Coronary artery (tissue), 2 donors: Measurements from ENCODE around the gene GPR143.
A peak's percentile ranks its signal among the peaks of the same experiment; 100 is the strongest.

Experiments used
- DNase-seq: peaks from one replicate; pipeline ENCODE4 v3.0.0-alpha.2; 2017; ENCODE audit warnings: low spot score
- H3K27ac ChIP-seq, 2 donors: fragments of 200-600 bp; sonication (generic); one replicate each; pipeline ENCODE4 v1.5.1; 2016 to 2019
- H3K4me3 ChIP-seq: fragments of 200-600 bp; sonication (generic); 2 replicates; pipeline ENCODE4 v1.5.1; 2016; ENCODE audit warnings: mild to moderate bottlenecking, moderate library complexity
- TF ChIP-seq, protein P1 (sequence below): fragments of 200-600 bp; sonication (generic); IDR thresholded peaks from one replicate; pipeline ENCODE4 v1.5.1; 2019; ENCODE audit warnings: antibody characterized with exemption

Gene GPR143

GRCh38 chrX:9729171-9729885 is 36.3 kb downstream of the GPR143 start:
- Histone ChIP-seq H3K4me3 (no peak overlapping the region), H3K27ac (no peak overlapping the region)
- TF ChIP-seq, protein P1, sequence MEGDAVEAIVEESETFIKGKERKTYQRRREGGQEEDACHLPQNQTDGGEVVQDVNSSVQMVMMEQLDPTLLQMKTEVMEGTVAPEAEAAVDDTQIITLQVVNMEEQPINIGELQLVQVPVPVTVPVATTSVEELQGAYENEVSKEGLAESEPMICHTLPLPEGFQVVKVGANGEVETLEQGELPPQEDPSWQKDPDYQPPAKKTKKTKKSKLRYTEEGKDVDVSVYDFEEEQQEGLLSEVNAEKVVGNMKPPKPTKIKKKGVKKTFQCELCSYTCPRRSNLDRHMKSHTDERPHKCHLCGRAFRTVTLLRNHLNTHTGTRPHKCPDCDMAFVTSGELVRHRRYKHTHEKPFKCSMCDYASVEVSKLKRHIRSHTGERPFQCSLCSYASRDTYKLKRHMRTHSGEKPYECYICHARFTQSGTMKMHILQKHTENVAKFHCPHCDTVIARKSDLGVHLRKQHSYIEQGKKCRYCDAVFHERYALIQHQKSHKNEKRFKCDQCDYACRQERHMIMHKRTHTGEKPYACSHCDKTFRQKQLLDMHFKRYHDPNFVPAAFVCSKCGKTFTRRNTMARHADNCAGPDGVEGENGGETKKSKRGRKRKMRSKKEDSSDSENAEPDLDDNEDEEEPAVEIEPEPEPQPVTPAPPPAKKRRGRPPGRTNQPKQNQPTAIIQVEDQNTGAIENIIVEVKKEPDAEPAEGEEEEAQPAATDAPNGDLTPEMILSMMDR, result no peak
- DNase-seq, result no peak

- Histone ChIP-seq H3K27ac (no peak overlapping the region), H3K4me3 (no peak overlapping the region)
- TF ChIP-seq, protein P1, result no peak
- no peak for DNase-seq
Measured at GRCh38 chrX:9728261-9728660, 37.4 kb downstream of the GPR143 start.

- TF ChIP-seq, protein P1, result no peak
- no peak overlapping the region for H3K27ac ChIP-seq
Measured at GRCh38 chrX:9724711-9725110, 40.9 kb downstream of the GPR143 start.

GRCh38 chrX:9717376-9717775 is 48.3 kb downstream of the GPR143 start:
- DNase-seq, result no peak
- no peak overlapping the region for H3K4me3 ChIP-seq
- TF ChIP-seq, protein P1, result no peak
- no peak overlapping the region for H3K27ac ChIP-seq

More at GRCh38 chrX:9724711-9725110, 40.9 kb downstream of the GPR143 start:
- DNase-seq, result no peak
- no peak overlapping the region for H3K4me3 ChIP-seq

- Histone ChIP-seq H3K4me3 (no peak overlapping the region), H3K27ac (no peak overlapping the region)
- DNase-seq, result no peak
- TF ChIP-seq, protein P1, result no peak
Measured at GRCh38 chrX:9710332-9710731, 55.3 kb downstream of the GPR143 start.

DNA sequence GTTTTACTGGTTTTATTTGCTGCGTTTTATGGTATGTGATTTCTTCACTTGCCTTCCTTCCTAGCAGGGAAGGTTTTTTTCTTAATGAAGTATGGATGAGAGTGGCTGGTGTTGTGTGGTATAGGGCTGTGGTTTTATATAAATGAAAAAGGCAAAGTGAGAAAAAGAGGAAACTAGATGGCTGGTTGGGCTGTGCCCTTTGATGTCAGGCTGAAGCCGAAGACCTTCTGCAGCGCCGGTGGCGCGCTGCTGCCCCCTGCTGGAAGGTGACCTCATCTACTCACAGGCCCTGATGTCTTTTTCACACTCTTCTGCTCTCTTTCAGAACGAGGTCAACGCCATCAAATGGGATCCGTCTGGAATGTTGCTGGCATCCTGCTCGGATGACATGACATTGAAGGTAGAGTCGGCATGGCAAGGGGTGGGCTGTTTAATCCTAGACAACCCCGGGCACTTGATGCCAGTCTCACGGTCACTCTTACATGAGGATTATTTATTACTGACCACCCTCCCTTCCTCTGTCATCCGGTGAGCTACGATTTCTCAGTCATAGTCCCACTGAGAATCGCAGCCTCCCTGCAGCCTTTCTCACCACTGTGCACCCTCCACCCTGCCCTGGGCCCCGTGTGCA is 56.6 kb downstream of the GPR143 start:
- TF ChIP-seq, protein P1, result peak; percentile 89
- DNase-seq, result no peak

DNA sequence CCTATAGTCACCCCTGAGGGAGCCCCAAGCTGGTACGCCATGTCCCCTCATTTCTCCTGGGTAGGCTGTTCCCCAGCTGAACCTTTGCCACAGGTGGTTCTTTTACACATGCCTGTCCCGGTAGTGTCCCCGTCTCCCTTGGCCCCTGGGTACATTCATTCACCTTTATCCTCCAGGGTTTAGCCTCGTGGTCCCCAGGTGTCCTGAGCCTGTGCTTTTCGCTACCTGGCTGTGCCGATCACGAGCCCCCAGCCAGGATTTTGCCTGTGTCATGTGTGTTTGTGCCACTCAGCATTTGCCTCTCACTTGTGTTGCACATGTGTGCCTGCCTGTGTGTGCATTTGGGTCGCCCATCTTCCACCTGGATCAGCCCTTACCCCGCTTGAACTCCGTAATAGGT is 57.6 kb downstream of the GPR143 start:
- TF ChIP-seq, protein P1, result no peak
- no peak for DNase-seq
- no peak overlapping the region for H3K27ac ChIP-seq

More for the DNA sequence above, 56.6 kb downstream of the GPR143 start:
- Histone ChIP-seq H3K4me3 (no peak overlapping the region), H3K27ac (no peak overlapping the region)

More for the DNA sequence above, 57.6 kb downstream of the GPR143 start:
- no peak overlapping the region for H3K4me3 ChIP-seq
